Endothelial cell of umbilical vein (primary cell): ENCODE data around the gene ALOX15B. TPM values are rescaled to one million over a fixed set of nuclear protein-coding genes. Genes with fewer than 3 reads are reported as not detected.

Source experiments
- BruUV-seq: library from RNA; stranded (reverse); fragments of 400-500 nt; replicated peaks from 2 replicates; lab custom pipeline; 2021; lab: Mats Ljungman, UMichigan
- CTCF ChIA-PET: fragments of 300-600, 350-600 bp; sonication (Branson Sonifier 250); formaldehyde crosslinking; loops from one replicate; lab custom pipeline; 2021; ENCODE audit warnings: antibody characterized with exemption, inconsistent platforms; lab: Charles Lee
- POLR2A ChIA-PET: fragments of 300-600, 350-600 bp; sonication (Branson Sonifier 250); formaldehyde crosslinking; loops from one replicate; lab custom pipeline; 2021; ENCODE audit warnings: antibody characterized with exemption, inconsistent platforms; lab: Charles Lee
- DNase-seq: peaks from one replicate; pipeline ENCODE4 v3.0.0-alpha.2; 2011; ENCODE audit warnings: low read depth, low spot score
- FAIRE-seq: peaks from 2 replicates; lab custom pipeline; 2011; peaks lifted over from hg19 to GRCh38; lab: Jason Lieb, UNC
- H2AFZ ChIP-seq: 2 replicates; pipeline ENCODE4 v1.6.0; 2012; ENCODE audit warnings: low read depth, low read length, control low read depth, inconsistent platforms
- H3K27ac ChIP-seq: 2 replicates; pipeline ENCODE4 v1.5.1; 2011; ENCODE audit warnings: low read depth, mild to moderate bottlenecking, control low read depth, low read length, moderate library complexity; ENCODE audit not compliant: insufficient read depth
- H3K27me3 ChIP-seq, 2 experiments: 2 replicates each; pipeline versions ENCODE4 v1.6.0 to v1.6.1; 2011; ENCODE audit warnings: low read length in 2 of 2, mixed read lengths in 1 of 2; ENCODE audit not compliant: control insufficient read depth in 2 of 2, insufficient read depth in 2 of 2
- H3K36me3 ChIP-seq, 2 experiments: 2 replicates in 1 of 2; 3 replicates in 1 of 2; pipeline ENCODE4 v1.5.1; 2011; ENCODE audit warnings: low read length in 2 of 2, mild to moderate bottlenecking in 1 of 2, moderate library complexity in 1 of 2; ENCODE audit not compliant: control insufficient read depth in 2 of 2, insufficient read depth in 2 of 2; ENCODE audit errors: extremely low read depth in 1 of 2
- H3K4me1 ChIP-seq: 3 replicates; pipeline ENCODE4 v1.5.1; 2011; ENCODE audit warnings: mild to moderate bottlenecking, low read length; ENCODE audit not compliant: control insufficient read depth, insufficient read depth; ENCODE audit errors: extremely low read depth
- H3K4me2 ChIP-seq: 2 replicates; pipeline ENCODE4 v1.6.1; 2011; ENCODE audit warnings: low read length, control low read depth, mixed read lengths; ENCODE audit not compliant: insufficient read depth
- H3K4me3 ChIP-seq, 3 experiments: fragments of 200-600 bp in 1 of 3; sonication (generic), shearing (Covaris generic) in 1 of 3; replicated peaks in 1 of 3; 2 replicates each; pipeline ENCODE4 v1.5.1; 2011 to 2016; ENCODE audit warnings: control low read depth in 3 of 3, low read length in 3 of 3, mild to moderate bottlenecking in 2 of 3, inconsistent platforms in 1 of 3, low read depth in 1 of 3, moderate library complexity in 1 of 3; ENCODE audit not compliant: insufficient read depth in 1 of 3
- H3K79me2 ChIP-seq: 2 replicates; pipeline ENCODE4 v1.6.0; 2012; ENCODE audit warnings: low read length, inconsistent platforms; ENCODE audit not compliant: control insufficient read depth, insufficient read depth
- H3K9ac ChIP-seq: replicated peaks from 2 replicates; pipeline ENCODE3; 2011; ENCODE audit warnings: low read length, control low read depth; ENCODE audit not compliant: insufficient read depth; ENCODE audit errors: extremely low read depth
- H3K9me1 ChIP-seq: replicated peaks from 3 replicates; pipeline ENCODE4 v1.6.0; 2011; ENCODE audit warnings: mild to moderate bottlenecking, low read length; ENCODE audit not compliant: control insufficient read depth, insufficient read depth; ENCODE audit errors: extremely low read depth
- H3K9me3 ChIP-seq: replicated peaks from 2 replicates; pipeline ENCODE4 v1.5.1; 2012; ENCODE audit warnings: low read length, inconsistent platforms; ENCODE audit not compliant: control insufficient read depth, insufficient read depth
- H4K20me1 ChIP-seq: replicated peaks from 2 replicates; pipeline ENCODE3; 2011; ENCODE audit warnings: mild to moderate bottlenecking, low read length; ENCODE audit not compliant: control insufficient read depth, insufficient read depth; ENCODE audit errors: extremely low read depth
- CTCF ChIP-seq, 2 donors: IDR thresholded peaks; 1 replicate in 1 of 2; 2 replicates in 1 of 2; pipeline ENCODE4 v1.5.1; 2011; ENCODE audit warnings: low read length in 2 of 2, mild to moderate bottlenecking in 2 of 2, moderate library complexity in 2 of 2, control low read depth in 1 of 2, inconsistent platforms in 1 of 2, low read depth in 1 of 2; ENCODE audit not compliant: insufficient read depth in 1 of 2; ENCODE audit errors: extremely low read depth in 1 of 2
- EZH2 ChIP-seq: IDR thresholded peaks from 2 replicates; pipeline ENCODE4 v1.6.1; 2012; ENCODE audit warnings: borderline replicate concordance, low read depth, mild to moderate bottlenecking, moderate library complexity, low read length, inconsistent platforms; ENCODE audit not compliant: severe bottlenecking
- FOS ChIP-seq: IDR thresholded peaks from 2 replicates; pipeline ENCODE4 v1.6.1; 2011; ENCODE audit warnings: mild to moderate bottlenecking, low read length, moderate library complexity, borderline replicate concordance; ENCODE audit not compliant: insufficient read depth
- GATA2 ChIP-seq: IDR thresholded peaks from 2 replicates; pipeline ENCODE4 v1.7.0; 2011; ENCODE audit warnings: low read depth, mild to moderate bottlenecking, moderate library complexity, mixed read lengths, low read length; ENCODE audit not compliant: insufficient read length, insufficient read depth
- MAX ChIP-seq: IDR thresholded peaks from 2 replicates; pipeline ENCODE4 v1.6.1; 2011; ENCODE audit not compliant: insufficient read depth, insufficient read length
- MYC ChIP-seq: IDR thresholded peaks from one replicate; pipeline ENCODE4 v1.6.1; 2011; ENCODE audit warnings: mild to moderate bottlenecking, low read depth, low read length
- POLR2A ChIP-seq: IDR thresholded peaks from 2 replicates; pipeline ENCODE4 v1.6.1; 2012; ENCODE audit warnings: low read depth, mild to moderate bottlenecking, control low read depth, low read length
- POLR2AphosphoS5 ChIP-seq: IDR thresholded peaks from 2 replicates; pipeline ENCODE4 v1.6.1; 2012; ENCODE audit warnings: low read depth, mild to moderate bottlenecking, control low read depth, low read length, moderate library complexity; ENCODE audit not compliant: insufficient read depth
- dilution Hi-C: fragments of 300-500 bp; cut with MboI; formaldehyde crosslinking; loops from one replicate; pipeline ENCODE4 v1.15.0; 2019; ENCODE audit warnings: low sequenced_read_pairs; ENCODE audit not compliant: extremely low pct_ligation_motif_present
- intact Hi-C: fragments of 100-400 bp; cut with micrococcal nuclease; formaldehyde crosslinking; loops from one replicate; pipeline ENCODE4 v1.10.0; 2022
- polyA plus RNA-seq, 4 experiments: library from polyadenylated mRNA; depleted of rRNA in 3 of 4; stranded (reverse) in 3 of 4; unstranded in 1 of 4; fragments of >200 nt; gene quantifications; 2 replicates each; pipeline versions ENCODE4 v1.2.1 to v1.2.3, GENCODE V29; 2011 to 2012; ENCODE audit warnings: missing spikeins in 1 of 4
- total RNA-seq: library from RNA; stranded (reverse); gene quantifications from 2 replicates; pipeline ENCODE4 v1.2.3, GENCODE V29; 2021

Gene ALOX15B
- total and polyA plus RNA-seq, 2 donors (not counting 3 experiments of a cell fraction or from before 2014, with no cell fraction given), result not detected

- H3K4me1 ChIP-seq, result peaks cover 11% of the 10 kb centered on the region
- peak; percentile 0 for TF ChIP-seq EZH2
- no peak for TF ChIP-seq POLR2A
- H3K9me3 ChIP-seq, result no peaks in the 10 kb centered on the region
- intact Hi-C loops, result loop anchor here (1.0 to 5.0 kb wide), 5 partner anchors 40 to 235 kb away; no protein-coding TSS in a partner anchor
- H3K4me3 ChIP-seq, result no peak overlapping the region
- H3K27me3 ChIP-seq, result peaks cover 22 to 32% of the 10 kb centered on the region in 2 experiments
- H3K9ac ChIP-seq, result no peak overlapping the region
- H3K9me1 ChIP-seq, result no peaks in the 10 kb centered on the region
- dilution Hi-C loops, result no loop called here
- DNase-seq (no peak), FAIRE-seq (no peak)
- no peaks in the 10 kb centered on the region for H4K20me1 ChIP-seq
- no peak overlapping the region for H2AFZ ChIP-seq
- H3K27ac ChIP-seq, result no peak overlapping the region
- no peak overlapping the region for H3K4me2 ChIP-seq
- no TSS peak for BruUV-seq
- CTCF ChIA-PET, result interaction anchor here (0.7 to 11.0 kb wide), 40 partner anchors 10 to 468 kb away, joined by 3 to 191 read pairs (median 5); partner anchors contain the start of genes CNTROB, GUCY2D and RNF227
- H3K36me3 ChIP-seq, result no peaks in the 10 kb centered on the region
- no peaks in the 10 kb centered on the region for H3K79me2 ChIP-seq
- POLR2A ChIA-PET, result no interaction called here
These were observed 18.2 kb downstream of the ALOX15B start for GRCh38 chr17:8056976-8057625.

GRCh38 chr17:8057691-8058114 is 18.8 kb downstream of the ALOX15B start:
- intact Hi-C loops, result loop anchor here (1.0 to 5.0 kb wide), 5 partner anchors 41 to 235 kb away; no protein-coding TSS in a partner anchor
- Histone ChIP-seq H3K79me2 (no peaks in the 10 kb centered on the region), H3K4me1 (peaks cover 16% of the 10 kb centered on the region), H3K9me3 (no peaks in the 10 kb centered on the region), H2AFZ (no peak overlapping the region), H3K36me3 (no peaks in the 10 kb centered on the region), H3K27me3 (peaks cover 28 to 38% of the 10 kb centered on the region in 2 experiments), H3K9me1 (no peaks in the 10 kb centered on the region), H4K20me1 (no peaks in the 10 kb centered on the region), H3K9ac (no peak overlapping the region), H3K4me3 (no peak overlapping the region), H3K27ac (no peak overlapping the region), H3K4me2 (no peak overlapping the region)
- CTCF ChIA-PET, result interaction anchor here (0.6 to 11.0 kb wide), 38 partner anchors 11 to 468 kb away, joined by 3 to 191 read pairs (median 5); partner anchors contain the start of genes CNTROB, GUCY2D and RNF227
- peak; percentile 76 for DNase-seq
- dilution Hi-C loops, result no loop called here
- TF ChIP-seq POLR2AphosphoS5, result no peak
- TF ChIP-seq POLR2A, result no peak
- no peak for TF ChIP-seq FOS
- peak; percentile 63 to 70 for TF ChIP-seq CTCF (IDR thresholded peaks at IDR 0.05; ENCODE audit: extremely low read depth in 1 of 2, insufficient read depth in 1 of 2, low read depth in 1 of 2, low read length in 2 of 2)
- no peak for TF ChIP-seq MAX
- TF ChIP-seq EZH2, result peak; percentile 35
- TF ChIP-seq GATA2, result no peak
- peak; percentile 71 for TF ChIP-seq MYC
- peak; percentile 82 for FAIRE-seq
- POLR2A ChIA-PET, result no interaction called here
- BruUV-seq, result no TSS peak
